Colonic mucosa (tissue), 4 donors: ENCODE data around the gene TMEM182. TPM values are rescaled to one million over a fixed set of nuclear protein-coding genes. Genes with fewer than 3 reads are reported as not detected.

ENCODE experiments used
- DNase-seq: peaks from one replicate; pipeline ENCODE4 v3.0.0-alpha.2; 2020
- H3K27ac ChIP-seq: fragments of 200-600 bp; one replicate; pipeline ENCODE4 v1.8.0; 2021
- H3K27me3 ChIP-seq: fragments of 200-600 bp; one replicate; pipeline ENCODE4 v1.8.0; 2021
- H3K36me3 ChIP-seq: fragments of 200-600 bp; one replicate; pipeline ENCODE4 v1.8.0; 2021
- H3K4me1 ChIP-seq: fragments of 200-600 bp; one replicate; pipeline ENCODE4 v1.8.0; 2021; ENCODE audit warnings: mild to moderate bottlenecking
- H3K4me3 ChIP-seq: fragments of 200-600 bp; one replicate; pipeline ENCODE4 v1.8.0; 2021
- H3K9ac ChIP-seq, 2 donors: one replicate each; pipeline ENCODE4 v1.7.0; 2013; ENCODE audit warnings: control low read depth in 2 of 2, low read depth in 2 of 2, low read length in 2 of 2
- H3K9me3 ChIP-seq: fragments of 200-600 bp; one replicate; pipeline ENCODE4 v1.8.0; 2021
- intact Hi-C: fragments of 100-400 bp; cut with DNase I; formaldehyde crosslinking; loops from one replicate; pipeline ENCODE4 v1.14.1; 2022
- total RNA-seq, 2 donors: library from RNA; stranded (reverse); fragmentation: NEBNext Ultra II Directional in 1 of 2; extraction: Animal tissue kit (Norgen Biotek cat#: 25700) in 1 of 2; gene quantifications; one replicate each; pipeline ENCODE4 v1.2.1, GENCODE V29; 2021
- TF ChIP-seq, protein P1 (sequence below): fragments of 200-600 bp; IDR thresholded peaks from one replicate; pipeline ENCODE4 v1.8.0; 2022; ENCODE audit warnings: antibody characterized with exemption, mild to moderate bottlenecking
- donor health status: healthy.
- donor health status: DM: no; HTN: no; CAD: no.
- donor health status: DM: no; HTN: no; CAD: no.

TMEM182 gene
- total RNA-seq, 2 donors from 2014 or later: 3.4 to 3.8 TPM

DNA sequence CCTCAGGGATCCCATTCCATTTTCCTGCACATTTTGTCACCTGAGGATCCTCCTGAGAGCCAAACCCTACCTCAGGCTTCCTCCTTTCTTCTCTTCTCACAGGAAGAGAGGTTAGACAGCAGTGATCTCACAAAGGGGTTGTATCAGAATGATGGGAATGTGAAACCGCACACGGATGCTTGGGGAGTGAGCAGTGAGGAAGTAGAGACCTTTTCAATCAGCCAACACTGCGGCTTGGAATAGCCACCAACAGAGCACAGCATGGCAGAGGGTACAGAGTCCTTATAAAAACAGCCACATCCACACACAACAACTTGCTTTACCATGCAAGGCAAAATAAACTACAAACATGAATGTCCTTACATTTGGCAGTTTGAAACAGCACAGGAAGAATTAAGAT, 8.7 kb downstream of the TMEM182 start:
- H3K9me3 ChIP-seq: no peaks in the 10 kb centered on the region
- TF ChIP-seq, protein P1, sequence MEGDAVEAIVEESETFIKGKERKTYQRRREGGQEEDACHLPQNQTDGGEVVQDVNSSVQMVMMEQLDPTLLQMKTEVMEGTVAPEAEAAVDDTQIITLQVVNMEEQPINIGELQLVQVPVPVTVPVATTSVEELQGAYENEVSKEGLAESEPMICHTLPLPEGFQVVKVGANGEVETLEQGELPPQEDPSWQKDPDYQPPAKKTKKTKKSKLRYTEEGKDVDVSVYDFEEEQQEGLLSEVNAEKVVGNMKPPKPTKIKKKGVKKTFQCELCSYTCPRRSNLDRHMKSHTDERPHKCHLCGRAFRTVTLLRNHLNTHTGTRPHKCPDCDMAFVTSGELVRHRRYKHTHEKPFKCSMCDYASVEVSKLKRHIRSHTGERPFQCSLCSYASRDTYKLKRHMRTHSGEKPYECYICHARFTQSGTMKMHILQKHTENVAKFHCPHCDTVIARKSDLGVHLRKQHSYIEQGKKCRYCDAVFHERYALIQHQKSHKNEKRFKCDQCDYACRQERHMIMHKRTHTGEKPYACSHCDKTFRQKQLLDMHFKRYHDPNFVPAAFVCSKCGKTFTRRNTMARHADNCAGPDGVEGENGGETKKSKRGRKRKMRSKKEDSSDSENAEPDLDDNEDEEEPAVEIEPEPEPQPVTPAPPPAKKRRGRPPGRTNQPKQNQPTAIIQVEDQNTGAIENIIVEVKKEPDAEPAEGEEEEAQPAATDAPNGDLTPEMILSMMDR: no peak
- no peak overlapping the region for H3K27ac ChIP-seq
- no peak overlapping the region for H3K9ac ChIP-seq
- intact Hi-C loops: no loop called here
- H3K4me3 ChIP-seq: no peak overlapping the region
- no peak for DNase-seq
- no peaks in the 10 kb centered on the region for H3K27me3 ChIP-seq
- H3K36me3 ChIP-seq: no peaks in the 10 kb centered on the region
- H3K4me1 ChIP-seq: no peaks in the 10 kb centered on the region

GRCh38 chr2:102771114-102771513, 9.3 kb downstream of the TMEM182 start:
- H3K36me3 ChIP-seq: no peaks in the 10 kb centered on the region
- no peaks in the 10 kb centered on the region for H3K9me3 ChIP-seq
- intact Hi-C loops: no loop called here
- DNase-seq: no peak
- H3K9ac ChIP-seq: no peak overlapping the region
- TF ChIP-seq, protein P1: no peak
- H3K4me1 ChIP-seq: no peaks in the 10 kb centered on the region
- no peak overlapping the region for H3K4me3 ChIP-seq
- H3K27ac ChIP-seq: no peak overlapping the region
- no peaks in the 10 kb centered on the region for H3K27me3 ChIP-seq

DNA sequence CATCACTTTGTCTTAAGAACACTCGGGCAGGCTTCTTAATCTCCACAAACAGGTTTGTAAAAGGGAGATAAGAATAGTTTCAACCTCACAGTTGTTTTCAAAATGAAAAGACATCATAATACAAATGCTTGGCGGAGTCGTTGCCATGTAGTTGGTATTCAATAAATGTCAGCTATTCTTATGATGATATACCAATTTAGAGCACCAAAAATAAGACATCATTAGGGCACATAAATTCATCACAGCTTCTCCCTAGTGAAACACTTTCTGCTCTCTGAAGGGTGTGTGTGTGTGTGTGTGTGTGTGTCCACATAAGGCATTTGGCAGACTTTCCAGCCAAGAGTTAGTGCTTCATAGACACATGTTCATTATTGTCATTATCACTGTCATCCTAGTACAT, 10.8 kb downstream of the TMEM182 start:
- DNase-seq: no peak
- intact Hi-C loops: no loop called here
- no peaks in the 10 kb centered on the region for H3K27me3 ChIP-seq

DNA sequence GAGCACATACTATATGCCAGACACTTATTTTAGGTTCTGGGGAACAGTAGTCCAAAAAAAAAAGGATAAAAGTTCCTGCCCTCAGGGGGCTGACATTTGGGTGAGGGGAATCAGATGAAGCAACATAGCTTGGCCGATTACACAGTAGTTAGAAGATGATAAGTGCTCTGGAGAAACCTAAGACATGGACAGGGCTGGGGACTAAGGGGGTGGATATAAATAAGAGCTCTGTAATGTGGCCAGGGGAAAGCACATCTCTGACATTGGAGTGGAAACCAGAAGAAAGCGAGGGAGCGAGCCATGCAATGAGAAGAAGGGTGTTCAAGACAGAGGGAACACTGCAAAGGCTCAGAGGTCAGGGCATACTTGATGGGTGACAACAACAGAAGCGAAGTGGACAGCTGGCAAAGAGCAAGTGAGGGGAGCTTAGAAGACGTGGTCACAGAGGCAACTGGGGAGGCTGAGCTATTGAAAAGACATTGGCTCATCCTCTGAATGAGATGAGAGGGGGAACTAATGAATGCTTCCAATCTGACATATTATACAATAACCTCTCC, 11.4 kb downstream of the TMEM182 start:
- Histone ChIP-seq H3K4me1 (no peaks in the 10 kb centered on the region), H3K27me3 (no peaks in the 10 kb centered on the region), H3K9me3 (no peaks in the 10 kb centered on the region), H3K36me3 (no peaks in the 10 kb centered on the region), H3K4me3 (no peak overlapping the region), H3K9ac (no peak overlapping the region), H3K27ac (no peak overlapping the region)
- no peak for DNase-seq
- TF ChIP-seq, protein P1: no peak
- intact Hi-C loops: no loop called here

More for the DNA sequence above, 10.8 kb downstream of the TMEM182 start:
- Histone ChIP-seq H3K9me3 (no peaks in the 10 kb centered on the region), H3K4me1 (no peaks in the 10 kb centered on the region), H3K9ac (no peak overlapping the region), H3K4me3 (no peak overlapping the region), H3K36me3 (no peaks in the 10 kb centered on the region), H3K27ac (no peak overlapping the region)
- TF ChIP-seq, protein P1: no peak

DNA sequence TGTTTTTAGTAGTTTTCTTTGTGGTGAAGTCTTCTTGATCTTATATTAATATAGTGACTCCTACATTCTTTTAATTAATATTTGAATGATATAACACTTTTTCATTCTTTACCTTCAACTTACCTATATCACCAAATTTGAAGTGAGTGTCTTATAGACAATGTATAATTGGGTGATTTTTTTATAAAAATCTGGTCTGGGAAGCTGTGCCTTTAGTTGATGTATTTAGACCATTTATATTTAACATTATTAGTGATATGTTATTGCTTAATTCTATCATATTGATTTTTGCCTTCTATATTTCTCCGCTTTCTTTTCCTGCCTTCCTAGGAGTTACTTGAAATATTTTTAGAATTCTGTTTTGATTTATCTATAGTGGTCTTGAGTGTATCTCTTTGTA, 16.4 kb downstream of the TMEM182 start:
- H3K27ac ChIP-seq: no peak overlapping the region
- no peaks in the 10 kb centered on the region for H3K36me3 ChIP-seq
- intact Hi-C loops: no loop called here
- no peaks in the 10 kb centered on the region for H3K9me3 ChIP-seq
- DNase-seq: no peak
- H3K4me3 ChIP-seq: no peak overlapping the region
- H3K4me1 ChIP-seq: no peaks in the 10 kb centered on the region
- no peaks in the 10 kb centered on the region for H3K27me3 ChIP-seq
- TF ChIP-seq, protein P1: no peak
- H3K9ac ChIP-seq: no peak overlapping the region
